HCEC 1CT (cell line): ENCODE results near the gene FOXS1.

Experiments used
- DNase-seq: peaks from one replicate; pipeline ENCODE4 v3.0.0-alpha.2; 2017

The FOXS1 gene

GRCh38 chr20:31845300-31845863 is at the start of gene FOXS1:
FOXS1 (minus strand) TSS chr20:31845604; CDS start chr20:31845542, 62 bp downstream.
- no peak for DNase-seq

GRCh38 chr20:31890646-31891045 is 45.2 kb upstream of the FOXS1 start:
- no peak for DNase-seq

- no peak for DNase-seq
Observed at GRCh38 chr20:31883829-31884228, 38.4 kb upstream of the FOXS1 start.

- no peak for DNase-seq
Observed at GRCh38 chr20:31881945-31882344, 36.5 kb upstream of the FOXS1 start.

- DNase-seq, result peak; percentile 95
Observed at GRCh38 chr20:31879143-31879987, 34.0 kb upstream of the FOXS1 start.

GRCh38 chr20:31877684-31878083 is 32.3 kb upstream of the FOXS1 start:
- no peak for DNase-seq

GRCh38 chr20:31875671-31876070 is 30.3 kb upstream of the FOXS1 start:
- DNase-seq, result no peak

GRCh38 chr20:31872406-31872805 is 27.0 kb upstream of the FOXS1 start:
- no peak for DNase-seq

GRCh38 chr20:31871618-31871954 is 26.2 kb upstream of the FOXS1 start:
- DNase-seq, result no peak

- DNase-seq, result no peak
Observed at GRCh38 chr20:31870726-31871617, 25.6 kb upstream of the FOXS1 start.

GRCh38 chr20:31869942-31870725 is 24.7 kb upstream of the FOXS1 start, which contains the start of the genes DUSP15 and TTLL9:
DUSP15 (minus strand) TSS chr20:31870527; CDS start chr20:31870337, 190 bp downstream.
TTLL9 (plus strand) TSS chr20:31870634; CDS start chr20:31871127, 493 bp downstream.
- DNase-seq, result no peak

GRCh38 chr20:31869673-31869941 is 24.2 kb upstream of the FOXS1 start:
- DNase-seq, result no peak

- DNase-seq, result no peak
Observed at GRCh38 chr20:31868853-31869672, 23.7 kb upstream of the FOXS1 start.

- DNase-seq, result no peak
Observed at GRCh38 chr20:31866221-31866620, 20.8 kb upstream of the FOXS1 start.

- no peak for DNase-seq
Observed at GRCh38 chr20:31864521-31865400, 19.4 kb upstream of the FOXS1 start.

GRCh38 chr20:31863296-31864085 is 18.1 kb upstream of the FOXS1 start:
- DNase-seq, result no peak

- no peak for DNase-seq
Observed at GRCh38 chr20:31862506-31862905, 17.1 kb upstream of the FOXS1 start.

GRCh38 chr20:31862157-31862470 is 16.7 kb upstream of the FOXS1 start:
- DNase-seq, result no peak

GRCh38 chr20:31861385-31862156 is 16.2 kb upstream of the FOXS1 start:
- DNase-seq, result no peak

- no peak for DNase-seq
Observed at GRCh38 chr20:31861135-31861384, 15.7 kb upstream of the FOXS1 start.
